SJSA1 (cell line): ENCODE data around the gene KRTAP5-2. TPM values are rescaled to one million over a fixed set of nuclear protein-coding genes. Genes with fewer than 3 reads are reported as not detected.
"Not testable (repeated sequence)": the region's sequence is repeated elsewhere in the genome, so short reads cannot be mapped to it uniquely, and the experiment has no call there.

Experiments used
- DNase-seq, 2 experiments: peaks; one replicate each; pipeline ENCODE4 v3.0.0-alpha.2; 2015 to 2020; ENCODE audit warnings: low spot score in 2 of 2, low read depth in 1 of 2
- H3K27ac ChIP-seq: fragments of 250-450 bp; sonication (Bioruptor Pico); 2 replicates; pipeline ENCODE4 v1.5.1; 2020; ENCODE audit warnings: mild to moderate bottlenecking, moderate library complexity
- H3K27me3 ChIP-seq: fragments of 250-450 bp; sonication (Bioruptor Pico); replicated peaks from 2 replicates; pipeline ENCODE4 v1.5.1; 2020; ENCODE audit warnings: mild to moderate bottlenecking, moderate library complexity
- H3K36me3 ChIP-seq: fragments of 250-450 bp; sonication (Bioruptor Pico); 2 replicates; pipeline ENCODE4 v1.5.1; 2020; ENCODE audit warnings: mild to moderate bottlenecking
- H3K4me1 ChIP-seq: fragments of 250-450 bp; sonication (Bioruptor Pico); replicated peaks from 2 replicates; pipeline ENCODE4 v1.6.1; 2021; ENCODE audit warnings: mild to moderate bottlenecking
- H3K4me3 ChIP-seq: fragments of 250-450 bp; sonication (Bioruptor Pico); 2 replicates; pipeline ENCODE4 v1.5.1; 2020; ENCODE audit warnings: mild to moderate bottlenecking
- H3K9me3 ChIP-seq: fragments of 250-450 bp; sonication (Bioruptor Pico); replicated peaks from 2 replicates; pipeline ENCODE4 v1.5.1; 2020; ENCODE audit warnings: mild to moderate bottlenecking
- total RNA-seq: library from RNA; depleted of rRNA; stranded (reverse); fragments of >200 nt; shearing (Covaris generic); gene quantifications from 2 replicates; pipeline ENCODE4 v1.2.3, GENCODE V29; 2014

KRTAP5-2 gene
- total RNA-seq, 1 experiment from 2014 or later: not detected

DNA sequence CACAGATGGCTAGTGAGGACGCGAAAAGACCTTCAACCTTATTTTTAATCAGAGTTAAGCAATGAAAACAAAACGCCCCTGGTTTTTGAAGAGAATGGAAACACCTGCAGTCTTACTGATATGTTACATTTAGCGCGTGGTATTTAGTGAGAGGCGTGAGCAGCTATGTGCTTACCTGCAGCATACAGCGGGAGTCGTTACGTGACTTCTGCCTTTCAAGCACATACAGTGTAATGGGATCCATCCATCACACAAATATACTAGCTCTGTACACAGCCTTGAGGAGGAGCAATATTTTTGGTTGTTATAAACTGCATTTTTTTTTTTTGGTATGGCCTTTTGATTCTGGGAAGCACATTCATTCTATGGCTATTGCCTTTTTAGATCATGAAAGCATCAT is 5.5 kb downstream of the KRTAP5-2 start:
- H3K4me1 ChIP-seq: no peaks in the 10 kb centered on the region
- H3K9me3 ChIP-seq: no peaks in the 10 kb centered on the region
- DNase-seq: no peak
- no peak overlapping the region for H3K4me3 ChIP-seq
- no peaks in the 10 kb centered on the region for H3K36me3 ChIP-seq
- H3K27ac ChIP-seq: no peak overlapping the region
- H3K27me3 ChIP-seq: 0 out of 2 replicates have a peak, but pooled peaks cover 2% of the 10 kb centered on the region

DNA sequence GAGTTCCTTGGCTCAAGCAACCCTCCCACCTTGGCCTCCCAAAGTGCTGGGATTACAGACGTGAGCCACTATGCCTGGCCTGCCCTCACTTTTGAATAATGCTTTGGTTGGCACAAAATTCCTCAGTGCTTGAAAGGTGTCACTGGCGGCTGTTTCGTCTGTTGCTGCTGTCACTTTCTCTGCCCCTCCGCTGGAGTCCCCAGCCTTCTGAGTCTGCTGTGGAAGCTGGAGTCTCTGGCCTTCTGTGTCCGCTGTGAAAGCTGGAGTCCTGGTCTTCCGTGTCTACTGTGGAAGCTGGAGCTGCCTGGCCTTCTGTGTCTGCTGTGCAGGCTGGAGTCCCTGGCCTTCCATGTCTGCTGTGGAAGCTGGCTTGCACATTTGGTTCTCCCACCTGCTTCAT is 8.1 kb downstream of the KRTAP5-2 start:
- H3K9me3 ChIP-seq: no peaks in the 10 kb centered on the region

DNA sequence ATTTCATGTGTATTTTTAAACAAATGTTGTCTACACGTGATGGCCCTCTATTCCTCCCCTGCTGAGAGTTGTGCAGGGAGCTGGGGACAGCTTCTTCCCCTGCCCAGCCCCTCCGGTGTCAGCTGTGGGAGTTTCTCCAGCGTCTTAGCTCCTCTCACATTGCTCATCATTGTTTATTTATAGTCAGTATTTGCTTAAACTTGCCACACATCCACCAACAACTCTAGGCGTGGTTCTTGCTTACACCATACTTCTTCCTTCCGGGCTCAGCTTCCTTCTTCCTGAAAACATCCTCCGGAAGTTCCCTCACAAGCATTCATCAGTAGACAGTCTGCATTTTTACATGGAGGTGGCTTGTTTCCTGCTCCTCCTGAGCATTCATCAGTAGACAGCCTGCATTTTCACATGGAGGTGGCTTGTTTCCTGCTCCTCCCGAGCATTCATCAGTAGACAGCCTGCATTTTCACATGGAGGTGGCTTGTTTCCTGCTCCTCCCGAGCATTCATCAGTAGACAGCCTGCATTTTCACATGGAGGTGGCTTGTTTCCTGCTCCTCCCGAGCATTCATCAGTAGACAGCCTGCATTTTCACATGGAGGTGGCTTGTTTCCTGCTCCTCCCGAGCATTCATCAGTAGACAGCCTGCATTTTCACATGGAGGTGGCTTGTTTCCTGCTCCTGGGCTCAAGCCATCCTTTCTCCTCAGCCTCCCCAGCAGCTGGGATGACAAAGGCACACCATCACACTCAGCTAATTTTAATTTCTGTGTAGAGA is 8.7 kb downstream of the KRTAP5-2 start:
- not testable (repeated sequence) for DNase-seq, H3K4me1 ChIP-seq, H3K9me3 ChIP-seq, H3K27me3 ChIP-seq, H3K27ac ChIP-seq, H3K4me3 ChIP-seq, H3K36me3 ChIP-seq

More for the DNA sequence above, 8.1 kb downstream of the KRTAP5-2 start:
- no peak for DNase-seq
- Histone ChIP-seq H3K27me3 (0 out of 2 replicates have a peak, but pooled peaks cover 2% of the 10 kb centered on the region), H3K36me3 (no peaks in the 10 kb centered on the region), H3K4me1 (no peaks in the 10 kb centered on the region), H3K27ac (no peak overlapping the region), H3K4me3 (no peak overlapping the region)

DNA sequence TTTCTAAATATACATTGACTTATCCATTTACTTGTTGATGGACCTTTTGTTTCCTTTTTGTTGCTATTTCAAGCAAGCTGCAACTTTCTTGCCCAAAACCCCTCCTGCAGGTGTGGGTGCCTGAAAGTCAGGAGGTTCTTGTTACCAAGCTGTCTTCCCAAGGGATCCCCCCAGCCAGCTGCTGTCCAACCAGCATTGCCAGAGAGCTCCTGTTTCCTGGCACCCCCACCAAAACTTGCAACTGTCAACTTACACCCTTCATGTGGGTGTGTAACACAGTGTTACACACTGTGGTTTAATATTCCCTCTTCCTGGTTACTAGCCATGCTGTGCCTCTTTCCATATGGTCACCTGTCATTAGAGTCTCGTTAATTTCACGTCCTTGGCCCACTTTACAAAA is 11.4 kb downstream of the KRTAP5-2 start:
- Histone ChIP-seq H3K36me3 (no peaks in the 10 kb centered on the region), H3K27me3 (no peaks in the 10 kb centered on the region; the same call in 1 of the 2 replicates), H3K27ac (no peak overlapping the region), H3K9me3 (no peaks in the 10 kb centered on the region), H3K4me3 (no peak overlapping the region), H3K4me1 (no peaks in the 10 kb centered on the region)
- no peak for DNase-seq

DNA sequence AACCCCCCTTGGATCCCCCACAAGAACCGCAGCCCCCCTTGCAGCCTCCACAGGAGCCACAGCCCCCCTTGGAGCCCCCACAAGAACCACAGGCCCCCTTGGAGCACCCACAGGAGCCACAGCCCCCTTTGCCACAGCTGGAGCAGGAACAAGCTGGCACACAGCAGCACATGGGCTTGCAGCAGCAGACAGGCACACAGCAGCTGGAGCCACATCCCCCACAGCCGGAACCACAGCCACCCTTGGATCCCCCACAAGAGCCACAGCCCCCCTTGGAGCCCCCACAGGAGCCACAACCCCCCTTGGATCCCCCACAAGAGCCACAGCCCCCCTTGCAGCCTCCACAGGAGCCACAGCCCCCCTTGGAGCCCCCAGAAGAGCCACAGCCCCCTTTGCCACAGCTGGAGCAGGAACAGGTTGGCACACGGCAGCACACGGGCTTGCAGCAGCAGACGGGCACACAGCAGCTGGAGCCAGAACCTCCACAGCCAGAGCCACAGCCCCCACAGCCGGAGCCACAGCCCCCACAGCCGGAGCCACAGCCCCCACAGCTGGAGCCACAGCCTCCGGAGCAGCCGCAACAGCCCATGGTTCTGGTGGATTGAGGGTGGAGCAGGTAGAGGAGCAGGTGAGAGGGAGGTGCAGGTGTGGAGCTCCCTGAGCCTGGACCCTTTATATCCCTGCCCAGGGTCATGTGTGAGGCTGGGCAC is 13.3 kb downstream of the KRTAP5-2 start, which contains the start of gene KRTAP5-1:
TSS of gene KRTAP5-1 (minus strand) at position 623 of the 710 bp plus-strand sequence. CDS start at position 589, 34 bp downstream.
- H3K4me3 ChIP-seq, DNase-seq, H3K4me1 ChIP-seq, H3K27ac ChIP-seq, H3K27me3 ChIP-seq, H3K9me3 ChIP-seq, H3K36me3 ChIP-seq: not testable (repeated sequence)

DNA sequence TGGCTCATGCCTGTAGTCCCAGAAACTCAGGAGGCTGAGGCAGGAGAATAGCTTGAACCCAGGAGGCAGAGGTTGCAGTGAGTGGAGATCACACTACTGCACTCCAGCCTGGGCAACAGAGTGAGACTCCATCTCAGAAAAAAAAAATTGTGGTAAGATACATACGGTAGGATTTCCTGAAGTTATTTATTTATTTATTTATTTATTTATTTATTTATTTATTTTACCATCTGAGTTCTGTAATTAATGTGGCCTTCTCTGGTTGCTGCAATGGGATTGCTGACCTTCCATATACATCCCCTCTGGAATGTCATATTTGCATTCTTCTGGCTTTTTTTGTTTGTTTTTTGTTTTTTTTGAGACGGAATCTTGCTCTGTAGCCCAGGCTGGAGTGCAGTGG is 15.2 kb downstream of the KRTAP5-2 start:
- H3K27ac ChIP-seq, DNase-seq, H3K4me1 ChIP-seq, H3K9me3 ChIP-seq, H3K36me3 ChIP-seq, H3K4me3 ChIP-seq, H3K27me3 ChIP-seq: not testable (repeated sequence)

DNA sequence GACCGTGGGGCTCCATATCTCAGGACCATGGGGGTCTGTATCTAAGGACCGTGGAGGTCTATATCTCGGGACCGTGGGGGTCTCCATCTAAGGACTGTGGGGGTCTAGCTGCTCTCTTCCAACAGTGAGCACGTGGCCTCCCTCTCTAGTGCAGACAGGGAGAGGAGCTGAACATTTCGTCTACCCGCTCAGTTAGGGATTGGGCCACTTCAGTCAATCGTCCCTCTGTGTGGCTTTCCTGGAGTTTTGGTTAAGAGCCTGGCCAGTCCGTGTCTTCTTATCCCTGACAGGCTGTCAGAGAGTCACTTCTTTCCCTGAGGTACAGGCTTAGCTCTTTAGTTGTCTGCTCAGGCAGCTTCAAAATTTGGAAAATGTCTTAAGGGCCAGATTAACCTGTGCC is 16.1 kb downstream of the KRTAP5-2 start:
- Histone ChIP-seq H3K4me1 (no peaks in the 10 kb centered on the region), H3K27me3 (no peaks in the 10 kb centered on the region; the same call in 1 of the 2 replicates), H3K36me3 (no peaks in the 10 kb centered on the region), H3K27ac (no peak overlapping the region), H3K4me3 (no peak overlapping the region), H3K9me3 (no peaks in the 10 kb centered on the region)
- DNase-seq: no peak

DNA sequence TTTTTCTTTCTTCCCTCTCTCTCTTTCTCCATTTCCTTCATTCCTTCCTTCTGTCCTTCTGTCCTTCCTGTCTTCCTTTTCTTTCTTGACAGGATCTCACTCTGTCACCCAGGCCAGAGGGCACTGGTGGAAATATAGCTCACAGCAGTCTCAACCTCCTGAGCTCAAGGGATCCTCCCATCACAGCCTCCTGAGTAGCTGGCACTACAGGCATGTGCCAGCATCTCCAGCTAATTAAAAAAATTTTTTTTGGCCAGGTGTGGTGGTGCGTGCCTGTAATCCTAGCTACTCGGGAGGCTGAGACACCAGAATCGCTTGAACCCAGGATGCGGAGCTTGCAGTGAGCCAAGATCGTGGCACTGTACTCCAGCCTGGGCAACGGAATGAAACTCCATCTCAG is 21.3 kb downstream of the KRTAP5-2 start:
- no peak overlapping the region for H3K4me3 ChIP-seq
- H3K9me3 ChIP-seq: no peaks in the 10 kb centered on the region
- no peak overlapping the region for H3K27ac ChIP-seq
- H3K4me1 ChIP-seq: peaks cover 7% of the 10 kb centered on the region; the same call in 1 of the 2 replicates
- DNase-seq: no peak
- H3K27me3 ChIP-seq: peaks cover 13% of the 10 kb centered on the region
- H3K36me3 ChIP-seq: no peaks in the 10 kb centered on the region

DNA sequence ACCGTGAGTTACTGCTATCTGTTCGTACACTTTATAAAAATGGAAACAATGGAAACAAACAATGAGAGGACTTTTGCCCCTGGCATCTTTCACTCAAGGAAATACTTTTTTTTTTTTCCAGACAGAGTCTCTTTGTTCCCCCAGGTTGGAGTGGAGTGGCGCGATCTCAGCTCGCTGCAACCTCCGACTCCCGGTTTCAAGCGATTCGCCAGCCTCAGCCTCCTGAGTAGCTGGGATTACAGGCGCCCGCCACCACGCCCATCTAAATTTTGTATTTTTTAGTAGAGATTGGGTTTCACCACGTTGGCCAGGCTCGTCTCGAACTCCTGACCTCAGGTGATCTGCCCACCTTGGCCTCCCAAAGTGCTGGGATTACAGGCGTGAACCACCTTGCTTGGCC is 22.3 kb downstream of the KRTAP5-2 start:
- DNase-seq, H3K4me3 ChIP-seq, H3K36me3 ChIP-seq, H3K27ac ChIP-seq, H3K9me3 ChIP-seq: not testable (repeated sequence)
- Histone ChIP-seq H3K4me1 (peaks cover 11% of the 10 kb centered on the region; the same call in 1 of the 2 replicates), H3K27me3 (peaks cover 13% of the 10 kb centered on the region)

DNA sequence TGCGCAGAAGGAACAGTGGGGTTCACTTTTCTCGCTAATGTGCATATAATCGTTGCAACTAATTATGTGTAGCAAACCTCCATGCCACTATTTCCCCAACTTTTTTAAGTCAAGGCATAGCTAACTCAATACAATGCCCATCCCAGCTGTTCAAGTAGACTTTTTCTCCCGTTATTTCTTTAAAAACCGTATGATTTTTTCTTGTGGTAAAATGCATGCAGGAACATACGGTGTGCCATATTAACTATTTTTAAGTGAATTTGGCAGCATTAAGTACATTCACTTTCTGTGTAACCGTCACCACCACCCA is 23.2 kb downstream of the KRTAP5-2 start:
- Histone ChIP-seq H3K36me3 (no peaks in the 10 kb centered on the region), H3K27ac (no peak overlapping the region), H3K9me3 (no peaks in the 10 kb centered on the region), H3K27me3 (peaks cover 13% of the 10 kb centered on the region), H3K4me1 (peaks cover 11% of the 10 kb centered on the region; the same call in 1 of the 2 replicates), H3K4me3 (no peak overlapping the region)
- no peak for DNase-seq

DNA sequence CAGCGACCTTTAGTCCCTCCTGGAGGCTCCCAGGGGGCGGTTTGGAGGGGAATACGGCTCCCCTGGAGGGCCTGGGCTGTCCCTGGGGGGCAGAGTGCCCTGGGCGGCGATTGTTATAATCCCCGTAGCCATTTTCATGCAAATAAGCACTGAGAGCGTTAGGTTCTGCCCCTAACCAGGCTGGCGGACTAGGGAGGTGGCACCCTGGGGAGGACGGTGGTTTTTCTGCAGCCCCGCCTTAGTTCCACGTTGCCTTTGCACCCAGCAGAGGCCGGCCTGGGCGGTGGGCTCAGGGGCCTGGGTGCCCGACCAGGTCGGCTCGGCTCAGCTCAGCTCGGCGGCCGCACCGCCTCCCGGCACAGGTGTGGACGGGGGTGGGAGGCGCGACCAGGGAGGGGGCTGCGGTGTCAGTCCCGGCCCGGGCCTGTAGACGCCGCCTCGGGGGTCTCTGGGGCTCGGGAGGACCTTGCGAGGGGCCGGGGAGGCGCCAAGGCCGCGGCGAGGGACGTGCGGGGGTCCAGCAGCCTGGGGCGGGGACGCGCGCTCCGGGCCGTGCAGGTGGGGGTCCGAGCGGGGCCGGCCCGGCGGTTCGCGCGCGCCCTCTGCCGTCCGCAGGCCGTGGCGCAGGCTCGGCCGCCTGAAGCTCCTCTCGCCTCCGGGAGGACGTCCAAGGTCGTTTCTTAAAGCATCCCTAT is 23.7 kb downstream of the KRTAP5-2 start:
- H3K36me3 ChIP-seq: no peaks in the 10 kb centered on the region
- DNase-seq: no peak
- peaks cover 13% of the 10 kb centered on the region for H3K27me3 ChIP-seq
- H3K4me3 ChIP-seq: no peak overlapping the region
- peaks cover 11% of the 10 kb centered on the region; the same call in 1 of the 2 replicates for H3K4me1 ChIP-seq
- no peak overlapping the region for H3K27ac ChIP-seq
- H3K9me3 ChIP-seq: no peaks in the 10 kb centered on the region

DNA sequence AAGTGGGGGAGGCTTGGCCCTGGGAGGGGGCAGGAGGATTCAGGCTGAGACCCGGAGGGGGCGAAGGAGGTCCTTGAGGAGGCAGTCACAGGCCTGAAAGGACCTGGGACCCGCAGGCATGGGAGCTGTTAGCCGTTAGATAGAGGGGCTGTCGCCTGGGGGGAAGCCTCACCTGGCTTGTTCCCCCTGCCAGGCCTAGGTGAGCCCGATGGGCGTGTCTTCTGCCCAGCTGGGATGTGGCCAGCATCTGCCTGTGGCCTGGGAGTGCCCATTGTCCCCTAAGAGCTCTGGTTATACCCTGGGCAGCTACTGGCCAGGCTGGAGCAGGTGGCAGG is 24.2 kb downstream of the KRTAP5-2 start:
- no peak overlapping the region for H3K27ac ChIP-seq
- no peak overlapping the region for H3K4me3 ChIP-seq
- H3K9me3 ChIP-seq: no peaks in the 10 kb centered on the region
- H3K36me3 ChIP-seq: no peaks in the 10 kb centered on the region
- H3K27me3 ChIP-seq: peaks cover 13% of the 10 kb centered on the region
- peaks cover 11% of the 10 kb centered on the region; the same call in 1 of the 2 replicates for H3K4me1 ChIP-seq
- DNase-seq: no peak

DNA sequence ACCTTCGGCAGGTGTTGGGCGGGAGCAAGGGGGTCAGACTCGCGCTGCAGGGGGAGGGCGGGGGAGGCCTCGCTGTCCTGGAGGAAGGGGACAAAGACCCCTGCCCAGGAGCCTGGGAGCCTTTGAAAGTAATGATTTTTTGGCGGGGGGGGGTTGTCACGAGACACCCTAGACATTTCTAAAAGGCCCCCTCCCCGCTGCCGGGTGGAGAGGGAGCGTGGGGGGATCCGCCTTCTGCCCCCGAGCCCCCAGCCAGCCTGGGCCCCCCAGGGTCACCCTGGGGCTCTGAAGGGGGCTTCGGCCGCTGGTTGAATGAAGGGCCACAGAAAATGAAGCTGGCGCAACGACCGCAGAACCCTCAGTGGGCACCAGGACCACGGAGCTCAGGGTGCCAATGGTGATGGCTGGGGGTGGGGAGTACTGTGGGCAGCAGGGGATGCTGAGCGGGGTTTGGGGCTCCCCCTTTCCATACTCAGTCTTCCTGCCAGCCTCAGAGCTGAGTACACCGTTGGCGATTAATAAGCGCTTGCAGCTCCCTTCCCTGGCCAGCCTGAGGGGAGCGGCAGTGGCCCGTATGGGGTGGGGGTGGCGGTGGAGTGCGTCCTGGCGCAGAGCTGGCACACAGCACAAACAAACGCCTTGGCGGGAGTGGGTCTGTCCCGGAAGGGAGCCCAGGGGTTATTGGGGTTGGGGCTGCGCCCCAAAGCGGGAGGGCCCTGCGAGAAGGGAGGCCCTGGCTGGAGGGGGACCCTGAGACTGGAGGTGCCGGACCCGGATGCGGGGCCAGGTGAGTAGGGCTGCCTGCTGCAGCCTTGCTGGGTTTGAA is 24.8 kb downstream of the KRTAP5-2 start:
- no peak for DNase-seq
- Histone ChIP-seq H3K4me1 (peaks cover 11% of the 10 kb centered on the region; the same call in 1 of the 2 replicates), H3K9me3 (no peaks in the 10 kb centered on the region), H3K36me3 (no peaks in the 10 kb centered on the region), H3K27ac (no peak overlapping the region), H3K4me3 (no peak overlapping the region), H3K27me3 (peaks cover 13% of the 10 kb centered on the region)
